Large intestine (tissue), 3 donors: ENCODE measurements around the gene GET3. TPM values are rescaled to one million over a fixed set of nuclear protein-coding genes. Genes with fewer than 3 reads are reported as not detected.

Experiments used
- DNase-seq, 2 donors: peaks; one replicate each; pipeline versions ENCODE4 v3.0.0 to v3.0.0-alpha.2; 2013
- H3K27ac ChIP-seq: one replicate; pipeline ENCODE4 v1.5.1; 2013; ENCODE audit warnings: low read length
- H3K27me3 ChIP-seq: 2 replicates; pipeline ENCODE4 v1.6.1; 2013; ENCODE audit warnings: low read length; ENCODE audit not compliant: control insufficient read depth, insufficient read depth
- H3K36me3 ChIP-seq: 2 replicates; pipeline ENCODE4 v1.6.1; 2013; ENCODE audit warnings: low read length; ENCODE audit not compliant: control insufficient read depth, insufficient read depth
- H3K4me1 ChIP-seq: one replicate; pipeline ENCODE4 v1.6.1; 2013; ENCODE audit warnings: low read length; ENCODE audit not compliant: control insufficient read depth, insufficient read depth
- H3K4me3 ChIP-seq: one replicate; pipeline ENCODE4 v1.5.1; 2013; ENCODE audit warnings: low read length
- H3K9me3 ChIP-seq: one replicate; pipeline ENCODE4 v1.6.1; 2013; ENCODE audit warnings: mild to moderate bottlenecking, low read depth, low read length, moderate library complexity; ENCODE audit not compliant: control insufficient read depth
- WGBS: methylation state at CpG from one replicate; pipeline ENCODE4 v1.1.5; 2013; ENCODE audit warnings: low lambda C conversion rate; ENCODE audit not compliant: insufficient coverage; 5-methylcytosine and 5-hydroxymethylcytosine counted together
- polyA plus RNA-seq: library from polyadenylated mRNA; unstranded; fragments of 120-200 nt; gene quantifications from one replicate; pipeline ENCODE4 v1.2.1, GENCODE V29; 2013

Gene GET3
- polyA plus RNA-seq, 1 donor = 64.0 TPM

GRCh38 chr19:12790628-12791344 is 53.5 kb downstream of the GET3 start:
- 0% methylated on average over 2 of the region's 22 CpGs for WGBS
- H3K9me3 ChIP-seq = no peaks in the 10 kb centered on the region
- no peaks in the 10 kb centered on the region for H3K27me3 ChIP-seq
- H3K4me3 ChIP-seq = peak overlapping the region; percentile 94
- H3K4me1 ChIP-seq = peaks cover 60% of the 10 kb centered on the region
- no peaks in the 10 kb centered on the region for H3K36me3 ChIP-seq
- peak in 1 of 2 donors; percentile 58 for DNase-seq
- peak overlapping the region; percentile 99 for H3K27ac ChIP-seq

GRCh38 chr19:12791345-12792050 is 54.2 kb downstream of the GET3 start, which contains the start of gene JUNB:
TSS of gene JUNB (plus strand) at chr19:12791486. CDS start at chr19:12791772, 286 bp downstream.
- H3K4me3 ChIP-seq = peak within 1 kb of the TSS; percentile 94
- no CpG with 5 or more reads among the region's 73 CpGs for WGBS
- H3K27ac ChIP-seq = peak within 1 kb of the TSS; percentile 99
- H3K36me3 ChIP-seq = no peaks in the 10 kb centered on the region
- peak; percentile 98 to 99 for DNase-seq
- no peaks in the 10 kb centered on the region for H3K9me3 ChIP-seq
- H3K4me1 ChIP-seq = peaks cover 60% of the 10 kb centered on the region
- no peaks in the 10 kb centered on the region for H3K27me3 ChIP-seq

DNA sequence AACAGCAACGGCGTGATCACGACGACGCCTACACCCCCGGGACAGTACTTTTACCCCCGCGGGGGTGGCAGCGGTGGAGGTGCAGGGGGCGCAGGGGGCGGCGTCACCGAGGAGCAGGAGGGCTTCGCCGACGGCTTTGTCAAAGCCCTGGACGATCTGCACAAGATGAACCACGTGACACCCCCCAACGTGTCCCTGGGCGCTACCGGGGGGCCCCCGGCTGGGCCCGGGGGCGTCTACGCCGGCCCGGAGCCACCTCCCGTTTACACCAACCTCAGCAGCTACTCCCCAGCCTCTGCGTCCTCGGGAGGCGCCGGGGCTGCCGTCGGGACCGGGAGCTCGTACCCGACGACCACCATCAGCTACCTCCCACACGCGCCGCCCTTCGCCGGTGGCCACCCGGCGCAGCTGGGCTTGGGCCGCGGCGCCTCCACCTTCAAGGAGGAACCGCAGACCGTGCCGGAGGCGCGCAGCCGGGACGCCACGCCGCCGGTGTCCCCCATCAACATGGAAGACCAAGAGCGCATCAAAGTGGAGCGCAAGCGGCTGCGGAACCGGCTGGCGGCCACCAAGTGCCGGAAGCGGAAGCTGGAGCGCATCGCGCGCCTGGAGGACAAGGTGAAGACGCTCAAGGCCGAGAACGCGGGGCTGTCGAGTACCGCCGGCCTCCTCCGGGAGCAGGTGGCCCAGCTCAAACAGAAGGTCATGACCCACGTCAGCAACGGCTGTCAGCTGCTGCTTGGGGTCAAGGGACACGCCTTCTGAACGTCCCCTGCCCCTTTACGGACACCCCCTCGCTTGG is 55.0 kb downstream of the GET3 start:
- peak overlapping the region; percentile 94 for H3K4me3 ChIP-seq
- no peaks in the 10 kb centered on the region for H3K9me3 ChIP-seq
- no CpG with 5 or more reads among the region's 84 CpGs for WGBS
- no peaks in the 10 kb centered on the region for H3K27me3 ChIP-seq
- peaks cover 55% of the 10 kb centered on the region for H3K4me1 ChIP-seq
- H3K27ac ChIP-seq = peak overlapping the region; percentile 99
- DNase-seq = peak in 1 of 2 donors; percentile 71
- H3K36me3 ChIP-seq = peaks cover 4% of the 10 kb centered on the region

GRCh38 chr19:12792853-12793289 is 55.6 kb downstream of the GET3 start:
- Histone ChIP-seq H3K27me3 (no peaks in the 10 kb centered on the region), H3K4me3 (peak overlapping the region; percentile 94), H3K9me3 (no peaks in the 10 kb centered on the region), H3K27ac (peak overlapping the region; percentile 99), H3K4me1 (peaks cover 50% of the 10 kb centered on the region), H3K36me3 (peaks cover 6% of the 10 kb centered on the region)
- WGBS = no CpG with 5 or more reads among the region's 22 CpGs
- no peak for DNase-seq

- Histone ChIP-seq H3K4me3 (peak overlapping the region; percentile 94), H3K9me3 (no peaks in the 10 kb centered on the region)
- WGBS = no CpG with 5 or more reads among the region's 81 CpGs
Observed at GRCh38 chr19:12793290-12794195, 56.2 kb downstream of the GET3 start.

DNA sequence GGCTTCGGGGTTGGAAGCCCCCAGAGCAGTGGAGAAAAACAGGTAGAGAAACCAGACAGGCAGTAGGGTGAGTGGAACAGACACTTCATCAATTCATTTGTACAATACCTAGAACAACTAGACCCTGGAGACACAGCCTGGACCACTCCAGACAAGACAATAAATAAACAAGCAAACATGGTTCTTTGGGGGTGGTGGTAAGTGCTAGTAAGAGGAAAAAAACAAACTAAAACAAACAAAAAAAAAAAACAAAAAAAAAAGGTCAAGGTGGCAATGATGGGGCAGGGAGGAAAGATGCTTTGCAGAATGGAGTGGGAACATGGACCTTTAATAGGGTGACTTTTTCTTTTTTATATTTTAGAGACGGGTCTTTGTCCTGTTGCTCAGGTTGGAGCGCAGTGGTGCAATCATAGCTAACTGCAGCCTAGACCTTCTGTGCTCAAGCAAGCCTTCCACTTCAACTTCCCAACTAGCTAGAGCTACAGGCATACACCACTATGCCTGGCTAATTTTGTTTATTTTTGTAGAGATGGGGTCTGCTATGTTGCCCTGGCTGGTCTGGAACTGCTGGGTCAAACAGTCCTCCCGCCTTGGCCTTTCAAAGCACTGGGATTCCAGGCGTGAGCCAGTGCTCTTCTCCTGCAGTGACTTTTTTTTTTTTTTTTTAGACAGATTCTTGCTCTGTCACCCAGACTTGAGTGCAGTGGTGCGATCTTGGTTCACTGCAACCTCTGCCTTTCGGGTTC is 57.1 kb downstream of the GET3 start:
- Histone ChIP-seq H3K9me3 (no peaks in the 10 kb centered on the region), H3K4me3 (peak overlapping the region; percentile 94), H3K27me3 (no peaks in the 10 kb centered on the region), H3K36me3 (peaks cover 13% of the 10 kb centered on the region), H3K4me1 (peaks cover 36% of the 10 kb centered on the region), H3K27ac (peak overlapping the region; percentile 99)
- DNase-seq = peak in 1 of 2 donors; percentile 42
- no CpG with 5 or more reads among the region's 7 CpGs for WGBS

More at GRCh38 chr19:12793290-12794195, 56.2 kb downstream of the GET3 start:
- Histone ChIP-seq H3K27me3 (no peaks in the 10 kb centered on the region), H3K27ac (peak overlapping the region; percentile 99), H3K36me3 (peaks cover 6% of the 10 kb centered on the region), H3K4me1 (peaks cover 43% of the 10 kb centered on the region)
- DNase-seq = peak; percentile 98

- Histone ChIP-seq H3K4me1 (peaks cover 42% of the 10 kb centered on the region), H3K9me3 (no peaks in the 10 kb centered on the region), H3K27me3 (no peaks in the 10 kb centered on the region), H3K27ac (peak overlapping the region; percentile 99), H3K4me3 (no peak overlapping the region), H3K36me3 (peaks cover 19% of the 10 kb centered on the region)
- WGBS = no CpG with 5 or more reads among the region's 9 CpGs
- no peak for DNase-seq
Observed at GRCh38 chr19:12794971-12795381, 57.7 kb downstream of the GET3 start.

- Histone ChIP-seq H3K9me3 (peaks cover 2% of the 10 kb centered on the region), H3K27ac (peak overlapping the region; percentile 96), H3K4me3 (peak overlapping the region; percentile 32), H3K27me3 (no peaks in the 10 kb centered on the region), H3K36me3 (peaks cover 24% of the 10 kb centered on the region), H3K4me1 (peaks cover 42% of the 10 kb centered on the region)
- peak; percentile 96 to 98 for DNase-seq
- WGBS = no CpG with 5 or more reads among the region's 18 CpGs
Observed at GRCh38 chr19:12796146-12797071, 59.1 kb downstream of the GET3 start.
